Type B pancreatic cell (in vitro differentiated cells): ENCODE data around the gene FHL2. TPM values are rescaled to one million over a fixed set of nuclear protein-coding genes. Genes with fewer than 3 reads are reported as not detected.

Experiments
- DNase-seq: peaks from one replicate; pipeline ENCODE4 v3.0.0; 2021; ENCODE audit warnings: mixed read lengths; ENCODE audit not compliant: unreplicated experiment; ENCODE audit errors: extremely low spot score
- H3K27ac Mint-ChIP-seq: 2 replicates; pipeline ENCODE4 v1.8.0; 2021; ENCODE audit warnings: mild to moderate bottlenecking, mixed read lengths
- H3K27me3 Mint-ChIP-seq: 2 replicates; pipeline ENCODE4 v1.8.0; 2021; ENCODE audit warnings: mixed read lengths
- H3K36me3 Mint-ChIP-seq: 2 replicates; pipeline ENCODE4 v1.8.0; 2021; ENCODE audit warnings: mixed read lengths
- H3K4me1 Mint-ChIP-seq: one replicate; pipeline ENCODE4 v1.8.0; 2021; ENCODE audit warnings: mixed read lengths; ENCODE audit not compliant: unreplicated experiment
- H3K4me3 Mint-ChIP-seq: 2 replicates; pipeline ENCODE4 v1.8.0; 2021; ENCODE audit warnings: mild to moderate bottlenecking, mixed read lengths
- H3K9me3 Mint-ChIP-seq: 2 replicates; pipeline ENCODE4 v1.8.0; 2021; ENCODE audit warnings: mixed read lengths
- total RNA-seq: library from RNA; stranded (reverse); gene quantifications from 2 replicates; pipeline ENCODE4 v1.2.1, GENCODE V29; 2021; ENCODE audit warnings: low replicate concordance
- TF ChIP-seq, protein P1 (sequence below): fragments of 200-600 bp; sonication (generic); conservative IDR thresholded peaks from 2 replicates; pipeline ENCODE4 v1.5.0; 2021; ENCODE audit warnings: antibody characterized with exemption, mild to moderate bottlenecking

The FHL2 gene
- total RNA-seq, 1 donor from 2014 or later = 21.9 TPM

GRCh38 chr2:105401867-105402266 is 3.0 kb upstream of the FHL2 start:
- DNase-seq = no peak
- TF ChIP-seq, protein P1, sequence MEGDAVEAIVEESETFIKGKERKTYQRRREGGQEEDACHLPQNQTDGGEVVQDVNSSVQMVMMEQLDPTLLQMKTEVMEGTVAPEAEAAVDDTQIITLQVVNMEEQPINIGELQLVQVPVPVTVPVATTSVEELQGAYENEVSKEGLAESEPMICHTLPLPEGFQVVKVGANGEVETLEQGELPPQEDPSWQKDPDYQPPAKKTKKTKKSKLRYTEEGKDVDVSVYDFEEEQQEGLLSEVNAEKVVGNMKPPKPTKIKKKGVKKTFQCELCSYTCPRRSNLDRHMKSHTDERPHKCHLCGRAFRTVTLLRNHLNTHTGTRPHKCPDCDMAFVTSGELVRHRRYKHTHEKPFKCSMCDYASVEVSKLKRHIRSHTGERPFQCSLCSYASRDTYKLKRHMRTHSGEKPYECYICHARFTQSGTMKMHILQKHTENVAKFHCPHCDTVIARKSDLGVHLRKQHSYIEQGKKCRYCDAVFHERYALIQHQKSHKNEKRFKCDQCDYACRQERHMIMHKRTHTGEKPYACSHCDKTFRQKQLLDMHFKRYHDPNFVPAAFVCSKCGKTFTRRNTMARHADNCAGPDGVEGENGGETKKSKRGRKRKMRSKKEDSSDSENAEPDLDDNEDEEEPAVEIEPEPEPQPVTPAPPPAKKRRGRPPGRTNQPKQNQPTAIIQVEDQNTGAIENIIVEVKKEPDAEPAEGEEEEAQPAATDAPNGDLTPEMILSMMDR = no peak
- Mint-ChIP-seq H3K27me3 (peaks cover 7% of the 10 kb centered on the region), H3K9me3 (peaks cover 3% of the 10 kb centered on the region), H3K4me3 (no peak overlapping the region), H3K4me1 (peaks cover 23% of the 10 kb centered on the region), H3K36me3 (no peaks in the 10 kb centered on the region), H3K27ac (no peak overlapping the region)

- Mint-ChIP-seq H3K4me1 (peaks cover 26% of the 10 kb centered on the region), H3K27ac (peak overlapping the region; percentile 81), H3K9me3 (peaks cover 3% of the 10 kb centered on the region), H3K36me3 (peaks cover 8% of the 10 kb centered on the region), H3K27me3 (peaks cover 7% of the 10 kb centered on the region), H3K4me3 (peak overlapping the region; percentile 76)
- TF ChIP-seq, protein P1 = no peak
- DNase-seq = no peak
Measured at GRCh38 chr2:105400138-105400540, 1.3 kb upstream of the FHL2 start.

DNA sequence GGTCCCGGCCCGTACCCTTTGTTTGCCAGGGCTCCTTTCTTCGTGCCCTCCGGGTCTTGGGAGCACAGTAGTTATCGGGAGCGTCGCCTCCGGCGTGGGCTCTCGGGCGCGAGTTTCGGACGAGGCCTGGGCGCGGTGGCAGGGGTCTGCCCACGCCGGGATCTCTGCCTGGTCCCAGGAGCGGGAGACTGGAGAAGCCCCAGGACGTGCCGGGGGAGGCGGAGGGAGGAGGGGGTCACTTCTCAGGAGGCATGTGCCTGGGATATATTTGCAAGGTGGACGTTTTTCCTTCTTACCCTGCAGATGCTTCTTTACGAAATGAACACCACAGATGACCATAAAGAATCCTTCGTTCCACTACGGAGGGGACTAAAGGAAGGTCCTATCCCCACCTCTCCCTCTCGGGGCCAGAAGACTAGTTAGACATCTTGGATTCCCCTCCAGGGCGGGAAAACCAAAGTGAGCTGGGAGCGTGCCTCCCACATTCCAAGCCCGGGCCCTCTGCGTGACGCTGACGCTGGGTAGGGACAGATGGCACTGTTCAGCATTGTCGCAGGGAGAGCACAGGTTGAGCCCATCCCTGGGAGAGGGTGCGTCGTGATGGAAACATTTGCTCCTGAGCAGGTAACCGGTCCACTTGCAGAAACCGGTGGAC is 483 bp upstream of the FHL2 start:
- no peaks in the 10 kb centered on the region for H3K9me3 Mint-ChIP-seq
- peak overlapping the region; percentile 81 for H3K27ac Mint-ChIP-seq
- peaks cover 7% of the 10 kb centered on the region for H3K27me3 Mint-ChIP-seq
- peaks cover 11% of the 10 kb centered on the region for H3K36me3 Mint-ChIP-seq
- peak overlapping the region; percentile 76 for H3K4me3 Mint-ChIP-seq
- TF ChIP-seq, protein P1 = peak; percentile 1
- DNase-seq = no peak
- peaks cover 23% of the 10 kb centered on the region for H3K4me1 Mint-ChIP-seq

GRCh38 chr2:105397953-105398335 is 907 bp downstream of the FHL2 start:
- H3K36me3 Mint-ChIP-seq = peaks cover 16% of the 10 kb centered on the region
- peak overlapping the region; percentile 81 for H3K27ac Mint-ChIP-seq
- H3K4me3 Mint-ChIP-seq = peak overlapping the region; percentile 91
- TF ChIP-seq, protein P1 = no peak
- no peaks in the 10 kb centered on the region for H3K9me3 Mint-ChIP-seq
- peaks cover 3% of the 10 kb centered on the region for H3K27me3 Mint-ChIP-seq
- DNase-seq = no peak
- H3K4me1 Mint-ChIP-seq = peaks cover 13% of the 10 kb centered on the region

- DNase-seq = no peak
- Mint-ChIP-seq H3K27ac (peak overlapping the region; percentile 36), H3K4me3 (peak overlapping the region; percentile 91), H3K4me1 (peaks cover 12% of the 10 kb centered on the region), H3K36me3 (peaks cover 16% of the 10 kb centered on the region), H3K9me3 (no peaks in the 10 kb centered on the region), H3K27me3 (peaks cover 3% of the 10 kb centered on the region)
- TF ChIP-seq, protein P1 = no peak
Measured at GRCh38 chr2:105397025-105397722, 1.7 kb downstream of the FHL2 start.
